Stomach (tissue), 9 donors: ENCODE measurements around the gene OPCML. TPM values are rescaled to one million over a fixed set of nuclear protein-coding genes. Genes with fewer than 3 reads are reported as not detected.

Source experiments
- DNase-seq, 2 donors: peaks; one replicate each; pipeline versions ENCODE4 v3.0.0 to v3.0.0-alpha.2; 2013 to 2019
- H3K27ac ChIP-seq, 5 donors: fragments of 200-600 bp in 4 of 5; sonication (generic) in 4 of 5; one replicate each; pipeline ENCODE4 v1.5.1; 2013 to 2019; ENCODE audit warnings: mild to moderate bottlenecking in 1 of 5, moderate library complexity in 1 of 5
- H3K27me3 ChIP-seq, 3 donors: fragments of 200-600 bp; sonication (generic); one replicate each; pipeline ENCODE4 v1.5.1; 2017 to 2019; ENCODE audit warnings: mixed run types in 1 of 3
- H3K36me3 ChIP-seq, 4 donors: fragments of 200-600 bp; sonication (generic); 1 replicate in 3 of 4; 2 replicates in 1 of 4; pipeline ENCODE4 v1.5.1; 2016 to 2019
- H3K4me1 ChIP-seq, 4 donors: fragments of 200-600 bp; sonication (generic); one replicate each; pipeline ENCODE4 v1.5.1; 2016 to 2019
- H3K4me3 ChIP-seq, 4 donors: fragments of 200-600 bp; sonication (generic) in 3 of 4; one replicate each; pipeline ENCODE4 v1.5.1; 2016 to 2019; ENCODE audit warnings: mild to moderate bottlenecking in 1 of 4
- H3K9me3 ChIP-seq, 4 donors: fragments of 200-600 bp; sonication (generic); one replicate each; pipeline ENCODE4 v1.5.1; 2016 to 2019
- EP300 ChIP-seq: sonication (generic); formaldehyde crosslinking; IDR thresholded peaks from one replicate; pipeline ENCODE4 v1.6.1; 2017; ENCODE audit warnings: antibody characterized with exemption
- POLR2A ChIP-seq, 4 donors: fragments of 450-650 bp; IDR thresholded peaks; one replicate each; pipeline ENCODE4 v1.6.1; 2016; ENCODE audit warnings: antibody characterized with exemption in 4 of 4, control low read depth in 2 of 4, mild to moderate bottlenecking in 1 of 4, moderate library complexity in 1 of 4
- POLR2AphosphoS5 ChIP-seq, 3 donors: sonication (generic); formaldehyde crosslinking; IDR thresholded peaks; one replicate each; pipeline ENCODE4 v1.6.1; 2016; ENCODE audit warnings: antibody characterized with exemption in 3 of 3
- WGBS, 5 donors: extraction: QIAGEN DNeasy Blood & Tissue Kit in 3 of 5; methylation state at CpG; one replicate each; pipeline versions ENCODE4 v1.1.5 to v1.1.7; 2013 to 2018; 5-methylcytosine and 5-hydroxymethylcytosine counted together
- intact Hi-C: fragments of 100-400 bp; cut with DNase I; formaldehyde crosslinking; loops from one replicate; pipeline ENCODE4 v1.15.1; 2023; ENCODE audit warnings: low total_unique reads
- polyA plus RNA-seq, 3 donors: library from polyadenylated mRNA; stranded (reverse); fragments of 200-250 nt; gene quantifications; one replicate each; pipeline ENCODE4 v1.2.3, GENCODE V29; 2013
- total RNA-seq, 5 donors: library from RNA; depleted of rRNA; stranded (reverse); fragments of >200 nt; gene quantifications; one replicate each; pipeline versions ENCODE4 v1.1.0 to v1.2.3, GENCODE V29; 2014 to 2016
- TF ChIP-seq, protein P1 (sequence below), 7 experiments: fragments of 450-650 bp in 4 of 7; fragments of 200-600 bp in 3 of 7; sonication (generic) in 3 of 7; IDR thresholded peaks; one replicate each; pipeline ENCODE4 v1.5.1; 2016 to 2019; ENCODE audit warnings: antibody characterized with exemption in 7 of 7, control low read depth in 2 of 7, mild to moderate bottlenecking in 1 of 7
- donor health status: healthy with polysubstance abuse.
- donor health status: Bipolar disorder and iron deficiency.
- donor health status: healthy.

The OPCML gene
- total and polyA plus RNA-seq, 8 donors = 0.03 to 0.92 (median 0.55) TPM; not detected in 3

DNA sequence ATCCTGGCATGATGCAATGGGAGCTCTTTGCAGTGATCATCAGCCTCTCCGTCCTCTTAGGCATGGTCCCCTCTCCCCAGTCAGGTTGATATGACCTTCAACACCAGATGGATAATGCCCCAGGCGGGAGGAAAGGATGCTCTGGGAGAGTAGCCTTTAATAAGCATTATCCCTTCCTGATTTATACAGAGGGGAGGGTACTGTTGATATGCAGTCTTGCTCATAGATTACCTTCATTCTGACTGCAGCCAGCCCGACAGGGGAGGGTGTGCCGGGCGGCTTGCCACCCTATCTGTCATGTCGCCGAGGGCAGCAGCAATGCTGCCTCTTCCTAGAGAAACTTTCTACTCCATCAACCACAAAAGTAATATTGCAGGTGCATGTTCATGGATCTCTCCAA, 497.4 kb downstream of the OPCML start:
- intact Hi-C loops = no loop called here
- Histone ChIP-seq H3K4me3 (no peak overlapping the region), H3K9me3 (no peaks in the 10 kb centered on the region), H3K27me3 (peaks cover 0 to 43% (median 10%) of the 10 kb centered on the region in 3 donors), H3K27ac (no peak overlapping the region), H3K4me1 (no peaks in the 10 kb centered on the region), H3K36me3 (no peaks in the 10 kb centered on the region)
- 69 to 95% (median 83%) methylated on average over 6 to 7 of the region's 7 CpGs for WGBS, 5 donors
- TF ChIP-seq EP300 = no peak
- TF ChIP-seq POLR2AphosphoS5 (IDR thresholded peaks at IDR 0.05) = no peak
- TF ChIP-seq, protein P1, sequence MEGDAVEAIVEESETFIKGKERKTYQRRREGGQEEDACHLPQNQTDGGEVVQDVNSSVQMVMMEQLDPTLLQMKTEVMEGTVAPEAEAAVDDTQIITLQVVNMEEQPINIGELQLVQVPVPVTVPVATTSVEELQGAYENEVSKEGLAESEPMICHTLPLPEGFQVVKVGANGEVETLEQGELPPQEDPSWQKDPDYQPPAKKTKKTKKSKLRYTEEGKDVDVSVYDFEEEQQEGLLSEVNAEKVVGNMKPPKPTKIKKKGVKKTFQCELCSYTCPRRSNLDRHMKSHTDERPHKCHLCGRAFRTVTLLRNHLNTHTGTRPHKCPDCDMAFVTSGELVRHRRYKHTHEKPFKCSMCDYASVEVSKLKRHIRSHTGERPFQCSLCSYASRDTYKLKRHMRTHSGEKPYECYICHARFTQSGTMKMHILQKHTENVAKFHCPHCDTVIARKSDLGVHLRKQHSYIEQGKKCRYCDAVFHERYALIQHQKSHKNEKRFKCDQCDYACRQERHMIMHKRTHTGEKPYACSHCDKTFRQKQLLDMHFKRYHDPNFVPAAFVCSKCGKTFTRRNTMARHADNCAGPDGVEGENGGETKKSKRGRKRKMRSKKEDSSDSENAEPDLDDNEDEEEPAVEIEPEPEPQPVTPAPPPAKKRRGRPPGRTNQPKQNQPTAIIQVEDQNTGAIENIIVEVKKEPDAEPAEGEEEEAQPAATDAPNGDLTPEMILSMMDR (IDR thresholded peaks at IDR 0.05) = no peak
- no peak for TF ChIP-seq POLR2A (IDR thresholded peaks at IDR 0.05)
- DNase-seq = no peak

DNA sequence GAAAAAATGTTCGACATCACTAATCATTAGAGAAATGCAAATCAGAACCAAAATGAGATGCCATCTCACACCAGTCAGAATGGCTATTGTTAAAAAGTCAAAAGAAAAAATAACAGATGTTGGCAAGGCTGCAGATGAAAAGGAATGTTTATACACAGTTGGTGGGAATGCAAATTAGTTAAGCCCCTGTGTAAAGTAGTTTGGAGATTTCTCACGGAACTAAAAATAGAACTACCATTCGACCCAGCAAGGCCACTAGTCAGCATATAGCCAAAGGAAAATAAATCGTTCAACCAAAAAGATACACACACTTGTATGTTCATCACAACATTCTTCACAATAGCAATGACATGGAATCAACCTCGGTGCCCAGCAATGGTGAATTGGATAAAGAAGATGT, 503.2 kb downstream of the OPCML start:
- Histone ChIP-seq H3K27ac (no peak overlapping the region), H3K27me3 (peaks cover 0 to 28% (median 0%) of the 10 kb centered on the region in 3 donors), H3K9me3 (no peaks in the 10 kb centered on the region), H3K4me1 (no peaks in the 10 kb centered on the region), H3K36me3 (no peaks in the 10 kb centered on the region), H3K4me3 (no peak overlapping the region)
- TF ChIP-seq, protein P1 (IDR thresholded peaks at IDR 0.05) = no peak
- TF ChIP-seq EP300 (no peak), POLR2A (IDR thresholded peaks at IDR 0.05) (no peak), POLR2AphosphoS5 (IDR thresholded peaks at IDR 0.05) (no peak)
- no peak for DNase-seq
- WGBS, 5 donors = 55 to 69% (median 61%) methylated on average over 5 of the region's 5 CpGs
- intact Hi-C loops = no loop called here

DNA sequence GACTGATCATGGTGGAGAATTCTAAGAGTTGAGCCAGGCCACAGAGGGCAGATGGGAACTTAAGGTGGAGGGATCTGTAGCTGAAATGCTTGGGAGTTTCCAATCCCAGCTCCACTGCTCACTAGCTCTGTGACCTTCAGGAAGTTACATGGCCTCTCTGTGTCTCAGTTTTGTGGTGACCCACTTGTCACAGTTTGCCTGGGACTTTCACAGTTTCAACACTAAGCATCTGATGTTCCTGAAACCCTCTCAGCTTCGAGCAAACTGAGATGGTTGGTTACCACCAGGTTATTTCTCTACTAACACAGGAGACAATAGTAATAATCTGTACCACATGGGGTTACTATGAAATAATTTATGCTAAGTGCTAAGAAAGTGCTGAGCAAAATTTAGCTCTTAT, 505.3 kb downstream of the OPCML start:
- peaks cover 0 to 40% (median 0%) of the 10 kb centered on the region in 3 donors for H3K27me3 ChIP-seq
- H3K27ac ChIP-seq = no peak overlapping the region
- no peaks in the 10 kb centered on the region for H3K36me3 ChIP-seq
- intact Hi-C loops = no loop called here
- H3K4me1 ChIP-seq = no peaks in the 10 kb centered on the region
- 64 to 94% (median 84%) methylated on average over 1 of the region's 1 CpG for WGBS, 5 donors
- H3K9me3 ChIP-seq = no peaks in the 10 kb centered on the region
- DNase-seq = no peak
- no peak overlapping the region for H3K4me3 ChIP-seq
- TF ChIP-seq POLR2A (IDR thresholded peaks at IDR 0.05) (no peak), POLR2AphosphoS5 (IDR thresholded peaks at IDR 0.05) (no peak), EP300 (no peak)
- TF ChIP-seq, protein P1 (IDR thresholded peaks at IDR 0.05) = no peak

DNA sequence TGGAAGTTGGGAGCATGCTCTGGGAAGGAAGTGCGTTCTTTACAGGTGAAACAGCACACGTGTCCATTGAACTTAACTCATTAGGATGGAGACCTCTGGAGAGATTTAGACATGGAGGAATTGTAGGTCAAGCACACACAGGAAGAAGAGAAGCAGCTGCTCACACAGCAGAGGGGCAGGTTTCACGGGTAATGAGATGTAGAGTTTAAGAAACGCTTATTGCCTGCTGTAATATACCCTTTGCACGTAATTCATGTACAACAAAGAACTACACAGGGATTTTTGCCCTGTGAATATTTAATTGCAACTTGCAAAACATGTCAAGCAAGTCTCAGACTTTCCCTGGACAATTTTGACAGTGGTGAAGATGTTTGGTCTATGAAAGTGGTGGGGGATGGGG, 508.0 kb downstream of the OPCML start:
- DNase-seq = no peak
- Histone ChIP-seq H3K27me3 (peaks cover 2 to 57% (median 10%) of the 10 kb centered on the region in 3 donors), H3K27ac (no peak overlapping the region), H3K4me3 (no peak overlapping the region), H3K4me1 (no peaks in the 10 kb centered on the region), H3K36me3 (no peaks in the 10 kb centered on the region), H3K9me3 (no peaks in the 10 kb centered on the region)
- 46 to 73% (median 71%) methylated on average over 5 of the region's 5 CpGs for WGBS, 5 donors
- intact Hi-C loops = no loop called here
- TF ChIP-seq POLR2A (IDR thresholded peaks at IDR 0.05) = no peak
- no peak for TF ChIP-seq POLR2AphosphoS5 (IDR thresholded peaks at IDR 0.05)
- TF ChIP-seq, protein P1 (IDR thresholded peaks at IDR 0.05) = no peak
- TF ChIP-seq EP300 = no peak
